HG03139 (cell line): Measurements from ENCODE around the gene TESK1.

Experiments
- ATAC-seq: cut with Tn5 transposase; IDR thresholded peaks from one replicate; pipeline ENCODE4 v1.9.1; 2021; ENCODE audit not compliant: unreplicated experiment

The TESK1 gene, protein sequence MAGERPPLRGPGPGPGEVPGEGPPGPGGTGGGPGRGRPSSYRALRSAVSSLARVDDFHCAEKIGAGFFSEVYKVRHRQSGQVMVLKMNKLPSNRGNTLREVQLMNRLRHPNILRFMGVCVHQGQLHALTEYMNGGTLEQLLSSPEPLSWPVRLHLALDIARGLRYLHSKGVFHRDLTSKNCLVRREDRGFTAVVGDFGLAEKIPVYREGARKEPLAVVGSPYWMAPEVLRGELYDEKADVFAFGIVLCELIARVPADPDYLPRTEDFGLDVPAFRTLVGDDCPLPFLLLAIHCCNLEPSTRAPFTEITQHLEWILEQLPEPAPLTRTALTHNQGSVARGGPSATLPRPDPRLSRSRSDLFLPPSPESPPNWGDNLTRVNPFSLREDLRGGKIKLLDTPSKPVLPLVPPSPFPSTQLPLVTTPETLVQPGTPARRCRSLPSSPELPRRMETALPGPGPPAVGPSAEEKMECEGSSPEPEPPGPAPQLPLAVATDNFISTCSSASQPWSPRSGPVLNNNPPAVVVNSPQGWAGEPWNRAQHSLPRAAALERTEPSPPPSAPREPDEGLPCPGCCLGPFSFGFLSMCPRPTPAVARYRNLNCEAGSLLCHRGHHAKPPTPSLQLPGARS

DNA sequence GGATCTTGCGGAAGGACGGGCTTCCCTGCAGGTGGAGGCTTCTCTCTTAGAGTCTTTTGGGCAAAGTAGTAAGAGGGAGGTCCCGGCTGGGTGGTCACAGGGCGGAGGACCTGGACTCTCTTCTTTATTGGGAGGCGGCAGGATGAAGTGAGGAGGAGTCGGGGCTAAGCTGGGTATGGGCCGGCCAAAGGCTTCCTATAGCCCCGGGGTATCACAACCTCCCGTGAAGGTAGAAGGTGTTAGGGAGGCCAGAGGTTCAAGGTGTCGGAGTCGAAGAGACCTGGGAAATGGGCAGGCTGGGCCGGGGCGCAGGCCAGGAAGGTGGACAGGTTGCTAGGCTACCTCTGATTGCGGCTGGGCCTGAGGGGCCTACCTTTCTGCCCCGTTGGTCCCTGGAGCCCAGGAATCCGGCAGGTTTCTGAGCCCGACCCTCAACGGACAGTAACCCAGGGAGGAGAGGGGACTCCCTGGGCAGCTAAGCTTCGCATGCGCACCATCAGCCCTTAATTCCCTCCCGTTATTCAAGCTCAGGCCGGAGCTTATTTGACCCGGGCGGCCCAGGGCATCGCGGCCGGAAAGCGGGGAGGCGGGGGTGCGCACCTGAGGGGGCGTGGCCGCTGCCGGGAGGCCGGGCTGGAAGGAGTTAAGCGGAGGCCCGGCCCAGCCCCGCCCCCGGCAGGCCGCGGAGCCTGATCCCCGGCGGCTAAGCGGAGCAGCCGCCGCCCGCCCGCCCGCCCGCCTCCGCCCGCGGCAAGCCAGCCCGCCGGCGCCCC is at the start of gene TESK1:
TESK1 (plus strand) TSS at position 685 of the 773 bp plus-strand sequence. CDS start 358 bp downstream, outside the sequence.
- peak; percentile 38 for ATAC-seq

DNA sequence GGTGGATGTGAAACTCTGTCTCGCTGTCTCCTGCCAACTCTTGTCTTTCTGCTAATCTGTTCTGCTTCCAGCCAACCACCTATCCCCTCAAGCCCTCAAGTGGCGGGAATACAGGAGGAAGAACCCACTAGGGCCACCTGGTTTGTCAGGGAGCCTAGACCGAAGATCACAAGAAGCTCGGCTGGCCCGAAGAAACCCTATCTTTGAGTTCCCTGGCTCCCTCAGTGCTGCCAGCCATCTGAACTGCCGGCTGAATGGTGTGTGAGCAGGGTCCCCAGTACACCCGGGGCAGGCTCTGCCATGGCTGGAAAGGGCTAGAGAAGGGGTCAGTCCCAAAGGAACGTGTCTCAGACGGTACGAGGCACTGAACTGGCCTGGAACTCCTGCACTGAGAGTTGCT is 49.2 kb upstream of the TESK1 start:
- no peak for ATAC-seq

DNA sequence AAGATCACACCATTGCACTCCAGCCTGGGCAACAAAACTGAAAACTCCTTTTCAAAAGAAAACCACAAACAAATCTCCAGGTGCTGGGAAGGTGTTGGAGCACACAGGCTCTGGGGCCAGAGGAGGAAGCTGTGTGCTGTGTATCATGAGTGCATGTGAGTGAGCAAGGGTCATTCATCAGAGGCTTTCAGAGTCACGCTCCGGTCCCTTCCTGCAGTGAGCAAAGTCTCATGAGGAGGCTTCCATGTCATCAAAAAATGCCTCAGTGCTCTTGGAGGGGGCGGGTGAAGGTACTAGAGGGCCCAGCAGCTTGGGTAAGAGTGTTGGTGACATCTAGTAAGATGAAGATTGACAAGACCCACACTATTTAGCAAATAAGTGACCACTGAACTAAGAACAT is 48.3 kb upstream of the TESK1 start:
- no peak for ATAC-seq

DNA sequence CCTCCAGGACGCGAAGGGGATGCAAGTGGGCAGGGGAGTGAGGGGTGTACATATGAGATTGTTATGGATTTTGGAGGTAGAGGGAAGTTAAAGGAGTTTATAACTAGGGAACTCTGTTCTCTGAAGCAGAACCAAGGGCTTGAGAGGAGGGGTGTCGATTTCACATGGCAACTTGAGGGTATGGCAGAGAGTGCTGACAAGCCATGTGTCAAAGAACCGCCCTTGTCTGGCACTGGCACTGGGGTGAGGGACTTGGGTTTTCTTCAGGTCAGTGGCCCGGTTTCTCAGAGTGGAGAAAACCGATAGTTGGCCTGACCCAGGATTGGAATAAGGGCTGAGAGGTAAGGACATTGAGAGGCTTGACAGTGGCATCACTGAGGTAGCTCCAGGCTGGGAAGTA is 47.7 kb upstream of the TESK1 start:
- no peak for ATAC-seq

DNA sequence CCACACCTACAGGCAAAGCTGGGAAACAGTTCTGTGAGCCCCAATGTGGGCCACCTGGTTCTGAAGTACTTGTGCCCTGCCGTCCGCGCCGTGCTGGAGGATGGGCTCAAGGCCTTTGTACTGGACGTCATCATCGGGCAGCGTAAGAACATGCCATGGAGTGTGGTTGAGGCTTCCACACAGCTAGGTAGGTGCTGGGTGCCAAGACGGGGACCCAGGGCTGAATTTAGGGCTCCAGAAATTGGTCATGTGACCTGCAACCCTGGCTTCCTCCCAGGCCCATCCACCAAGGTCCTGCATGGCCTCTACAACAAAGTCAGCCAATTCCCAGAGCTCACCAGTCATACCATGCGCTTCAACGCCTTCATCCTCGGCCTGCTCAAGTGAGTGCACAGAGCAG is 46.9 kb upstream of the TESK1 start:
- no peak for ATAC-seq

DNA sequence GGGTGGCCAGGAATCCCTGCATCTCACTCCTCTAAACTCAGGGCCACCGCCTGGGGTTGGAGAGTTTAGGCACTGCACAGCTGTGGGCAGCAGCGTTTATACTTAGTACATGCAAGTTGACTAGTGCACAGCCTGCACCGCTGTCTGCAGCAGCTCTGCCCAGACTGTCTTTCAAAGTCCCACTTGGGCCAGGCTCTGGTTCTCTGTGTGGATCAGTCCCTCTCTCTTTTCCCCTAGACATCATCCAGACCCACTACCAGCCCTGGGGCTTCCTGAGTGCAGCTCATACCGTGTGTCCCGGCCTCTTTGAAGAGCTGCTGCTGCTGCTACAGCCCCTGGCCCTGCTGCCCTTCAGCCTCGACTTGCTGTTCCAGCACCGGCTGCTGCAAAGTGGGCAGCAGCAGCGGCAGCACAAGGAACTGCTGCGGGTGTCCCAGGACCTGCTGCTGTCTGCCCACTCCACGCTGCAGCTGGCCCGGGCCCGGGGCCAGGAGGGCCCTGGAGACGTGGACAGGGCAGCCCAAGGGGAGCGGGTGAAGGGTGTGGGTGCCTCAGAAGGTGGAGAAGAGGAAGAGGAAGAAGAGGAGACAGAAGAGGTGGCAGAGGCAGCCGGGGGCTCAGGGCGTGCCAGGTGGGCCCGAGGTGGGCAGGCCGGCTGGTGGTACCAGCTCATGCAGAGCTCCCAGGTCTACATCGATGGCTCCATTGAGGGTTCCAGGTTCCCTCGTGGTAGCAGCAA is 45.1 kb upstream of the TESK1 start:
- ATAC-seq: no peak

DNA sequence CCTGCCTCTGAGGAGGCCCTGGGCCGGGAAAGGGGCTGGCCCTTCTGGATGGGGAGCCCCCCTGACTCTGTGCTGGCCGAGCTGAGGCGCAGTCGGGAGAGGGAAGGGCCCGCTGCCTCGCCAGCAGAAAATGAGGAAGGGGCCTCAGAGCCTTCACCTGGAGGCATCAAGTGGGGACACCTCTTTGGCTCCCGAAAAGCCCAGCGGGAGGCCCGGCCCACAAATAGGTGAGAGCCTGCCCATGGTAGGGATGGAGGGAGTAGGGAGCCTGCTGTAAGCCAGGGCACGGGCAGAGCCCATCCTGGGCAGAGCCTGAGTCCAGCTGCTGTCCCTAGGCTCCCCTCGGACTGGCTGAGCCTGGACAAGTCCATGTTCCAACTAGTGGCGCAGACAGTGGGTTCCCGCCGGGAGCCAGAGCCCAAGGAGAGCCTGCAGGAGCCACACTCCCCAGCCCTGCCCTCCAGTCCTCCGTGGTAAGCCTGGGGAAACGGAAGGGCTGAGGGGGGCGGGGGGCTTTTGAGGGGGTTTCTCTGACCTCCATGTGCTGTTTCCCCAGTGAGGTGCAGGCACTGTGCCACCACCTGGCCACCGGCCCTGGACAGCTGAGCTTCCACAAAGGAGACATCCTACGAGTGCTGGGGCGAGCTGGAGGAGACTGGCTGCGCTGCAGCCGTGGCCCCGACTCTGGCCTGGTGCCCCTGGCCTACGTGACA is 44.3 kb upstream of the TESK1 start:
- no peak for ATAC-seq

DNA sequence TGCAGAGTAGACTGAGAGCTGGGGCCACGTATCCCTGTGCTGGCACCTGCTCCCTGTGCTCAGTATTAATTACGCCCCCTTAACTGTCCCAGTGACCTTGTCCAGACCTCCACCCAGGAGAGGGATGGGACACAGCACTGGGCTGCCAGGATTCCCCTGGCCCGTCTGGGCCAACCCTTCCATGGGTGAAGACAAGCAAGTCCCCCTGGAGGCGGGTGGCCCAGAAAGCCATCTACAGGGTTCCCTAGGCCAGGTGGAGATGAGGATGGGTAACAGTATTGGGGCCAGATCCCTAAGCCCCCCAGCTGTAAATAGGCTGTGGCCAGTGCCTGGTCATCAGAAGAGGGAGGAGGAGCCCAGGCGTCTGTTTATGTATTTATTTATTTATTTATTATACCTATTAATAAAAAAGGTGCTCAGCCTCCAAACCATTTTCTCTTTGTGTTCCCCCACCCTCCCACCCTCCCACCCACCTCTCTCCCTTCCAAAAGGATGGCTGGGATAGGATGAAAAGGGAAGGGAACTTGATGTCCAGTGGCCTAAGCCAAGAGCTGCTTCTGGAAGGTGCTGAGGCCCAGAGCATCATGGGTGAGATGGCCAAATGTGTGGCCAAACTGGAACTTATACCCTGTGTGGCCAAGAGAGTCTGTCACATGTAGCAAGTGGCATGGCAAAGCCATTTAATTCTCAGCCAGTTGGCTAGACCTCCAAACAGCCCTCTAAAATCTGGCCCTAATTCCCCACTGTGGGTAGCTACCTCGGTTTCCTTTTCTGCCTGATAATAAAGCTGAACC is 43.4 kb upstream of the TESK1 start:
- ATAC-seq: no peak

DNA sequence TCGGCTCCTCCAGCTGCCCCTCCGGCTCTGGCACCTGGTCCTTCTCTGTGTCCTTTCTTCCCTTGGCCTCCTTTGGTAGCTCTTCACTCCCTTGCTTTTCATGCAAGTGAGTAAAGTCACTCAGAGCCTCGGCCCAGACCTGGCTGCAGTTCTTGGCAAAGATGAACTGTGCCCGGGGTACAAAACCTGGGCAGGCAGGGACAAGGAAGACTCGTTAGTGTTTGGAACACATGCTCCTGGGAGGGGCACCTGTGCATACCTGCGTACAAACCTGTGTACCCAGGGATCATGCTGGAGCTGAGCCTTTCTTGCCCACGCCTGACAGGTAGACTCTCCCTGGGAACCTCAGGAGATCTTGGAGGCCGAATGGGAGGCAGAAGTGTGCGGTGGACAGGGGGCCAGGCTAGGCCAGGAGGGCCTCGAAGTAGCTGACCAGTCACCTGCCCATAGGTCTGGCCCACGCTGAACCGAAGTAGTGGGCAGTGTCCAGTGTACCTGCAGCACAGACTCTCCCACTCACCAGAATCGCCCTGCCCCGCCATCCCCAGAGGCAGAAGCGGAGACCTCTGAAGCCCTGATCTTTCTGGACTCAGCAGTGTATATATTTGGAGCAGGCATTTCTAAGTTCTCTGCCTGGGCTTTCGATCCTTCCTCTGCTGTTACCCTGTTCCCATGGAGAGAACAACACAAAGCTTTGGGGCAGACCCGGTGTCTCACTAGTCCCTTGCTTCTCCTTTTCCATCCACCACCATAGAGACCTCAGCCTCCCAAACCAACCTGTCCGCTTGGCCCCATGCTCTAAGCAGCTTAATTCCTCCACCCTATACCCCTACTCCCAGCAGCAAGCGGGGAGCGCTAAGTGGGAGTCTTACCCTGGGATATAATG is 41.9 kb upstream of the TESK1 start:
- ATAC-seq: no peak

DNA sequence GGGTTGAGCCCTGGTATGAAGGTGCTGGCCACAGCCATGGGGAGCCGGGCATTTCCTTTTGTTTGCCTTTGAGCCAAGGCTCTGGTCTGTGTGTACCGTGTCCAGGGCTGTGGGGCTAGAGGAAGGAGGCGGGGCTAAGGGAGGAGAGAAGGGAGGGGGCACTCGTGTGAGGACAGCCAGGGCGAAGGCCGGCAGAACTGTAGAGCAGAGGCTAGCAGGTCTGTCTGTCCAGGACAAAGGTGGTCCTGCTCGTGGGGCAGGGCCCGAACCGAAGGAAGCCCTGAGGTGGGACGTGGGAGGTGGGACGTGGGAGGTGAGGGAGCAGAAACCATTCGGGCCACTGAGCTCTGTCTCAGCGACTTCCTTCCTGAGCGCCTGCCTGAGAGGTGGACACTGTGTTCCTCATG is 41.3 kb upstream of the TESK1 start:
- ATAC-seq: no peak

DNA sequence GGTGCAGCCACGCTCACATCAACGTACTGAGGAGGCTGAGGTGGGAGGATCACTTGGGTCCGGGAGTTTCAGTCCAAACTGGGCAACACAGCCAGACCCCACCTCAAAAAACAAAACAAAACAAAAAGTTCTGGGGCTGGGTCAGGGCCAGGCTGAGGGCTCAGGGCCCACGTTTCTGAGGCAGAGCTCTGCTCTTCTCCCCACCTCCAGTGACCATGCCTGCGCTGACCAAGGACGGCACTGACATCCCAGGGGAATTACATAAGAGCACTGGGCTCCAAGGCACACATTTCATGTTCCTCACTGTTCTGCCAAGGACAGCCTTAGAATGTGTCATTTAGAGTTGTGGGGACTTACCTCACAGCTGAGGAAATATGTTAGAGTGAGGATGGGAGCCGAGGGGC is 40.4 kb upstream of the TESK1 start:
- ATAC-seq: no peak

DNA sequence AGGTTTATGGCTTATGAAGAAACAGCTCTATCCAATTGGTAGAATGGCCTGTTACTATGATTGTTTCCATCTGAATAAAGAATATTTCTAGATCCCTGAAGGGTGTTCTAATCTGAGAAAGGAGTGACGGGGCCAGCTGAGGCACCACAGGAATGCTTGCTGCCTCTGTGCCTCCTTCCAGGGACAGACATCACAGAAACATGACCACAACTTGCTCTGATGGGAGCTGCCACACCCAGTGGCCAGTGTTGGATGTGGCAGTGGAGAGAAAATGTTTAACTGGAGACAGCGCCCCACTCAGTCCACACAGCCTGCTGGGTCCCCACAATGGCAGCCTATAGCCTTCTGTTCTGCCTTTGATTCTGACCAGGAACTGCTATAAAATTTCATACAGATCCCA is 38.6 kb upstream of the TESK1 start:
- ATAC-seq: no peak

DNA sequence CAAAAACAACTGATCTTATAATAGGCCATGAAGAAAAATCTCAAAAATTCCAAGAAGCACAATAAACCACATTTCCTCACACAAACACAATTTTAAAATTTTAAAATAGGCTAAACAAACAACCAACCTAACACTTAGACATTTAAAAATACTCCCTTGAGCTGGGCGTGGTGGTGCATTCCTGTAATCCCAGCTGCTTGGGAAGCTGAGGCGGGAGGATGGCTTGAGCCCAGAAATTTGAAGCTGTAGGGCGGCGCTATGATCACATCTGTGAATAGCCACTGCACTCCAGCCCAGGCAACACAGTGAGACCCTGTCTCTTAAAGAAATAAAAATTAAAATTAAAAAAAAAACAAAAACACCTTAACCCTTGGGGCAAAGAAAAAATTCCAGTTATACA is 36.9 kb upstream of the TESK1 start:
- ATAC-seq: no peak

DNA sequence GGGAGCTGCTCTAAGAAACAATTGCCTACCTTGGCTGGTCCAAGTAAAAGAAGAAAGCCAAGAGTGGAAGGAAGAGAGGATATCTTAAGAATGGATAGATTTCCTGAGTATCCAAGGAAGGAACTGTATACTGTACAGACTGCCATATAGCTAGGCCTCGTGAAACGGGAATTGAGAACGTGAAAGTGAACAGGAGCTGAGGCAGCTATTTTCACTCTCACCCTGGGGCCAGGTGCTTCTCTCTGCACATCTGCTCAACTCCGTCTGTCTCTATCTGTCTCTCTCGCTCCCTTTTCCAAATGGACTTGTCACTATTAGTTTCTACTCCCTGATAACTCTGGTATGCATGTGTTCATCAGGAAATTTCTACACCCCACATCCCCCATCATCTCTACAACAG is 35.9 kb upstream of the TESK1 start:
- no peak for ATAC-seq

DNA sequence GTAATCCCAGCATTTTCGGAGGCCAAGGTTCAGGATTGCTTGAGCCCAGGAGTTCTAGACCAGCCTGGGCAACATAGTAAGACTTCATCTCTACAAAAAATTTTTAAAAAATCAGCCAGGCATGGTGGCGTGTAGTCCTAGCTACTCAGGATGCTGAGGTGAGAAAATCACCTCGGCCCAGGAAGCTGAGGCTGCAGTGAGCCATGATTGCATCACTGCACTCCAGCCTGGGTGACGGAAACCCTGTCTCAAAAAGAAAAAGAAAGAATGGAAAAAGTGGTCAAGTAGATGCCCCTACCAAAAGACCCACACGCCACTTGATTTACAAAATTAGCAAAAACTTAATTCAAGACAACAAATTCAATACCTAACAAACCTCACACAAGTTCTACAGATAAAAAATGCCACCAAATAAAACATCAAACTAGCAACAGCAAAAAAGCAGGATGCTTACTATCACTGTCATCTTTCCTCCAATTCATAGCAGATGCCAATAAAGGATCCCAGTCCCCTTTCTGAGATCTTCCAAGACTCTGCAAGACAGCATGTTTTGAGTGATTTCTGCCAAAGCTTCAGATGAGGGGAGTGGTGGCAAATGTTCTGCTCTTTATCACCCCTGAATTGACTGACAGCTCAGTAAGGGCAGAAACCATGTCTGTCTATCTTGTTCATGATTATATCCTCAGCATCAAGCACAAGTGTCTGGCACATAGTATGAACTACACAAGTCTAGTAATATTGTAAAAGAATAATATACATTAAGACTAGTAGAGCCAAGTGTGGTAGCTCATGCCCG is 34.2 kb upstream of the TESK1 start:
- peak; percentile 53 for ATAC-seq

DNA sequence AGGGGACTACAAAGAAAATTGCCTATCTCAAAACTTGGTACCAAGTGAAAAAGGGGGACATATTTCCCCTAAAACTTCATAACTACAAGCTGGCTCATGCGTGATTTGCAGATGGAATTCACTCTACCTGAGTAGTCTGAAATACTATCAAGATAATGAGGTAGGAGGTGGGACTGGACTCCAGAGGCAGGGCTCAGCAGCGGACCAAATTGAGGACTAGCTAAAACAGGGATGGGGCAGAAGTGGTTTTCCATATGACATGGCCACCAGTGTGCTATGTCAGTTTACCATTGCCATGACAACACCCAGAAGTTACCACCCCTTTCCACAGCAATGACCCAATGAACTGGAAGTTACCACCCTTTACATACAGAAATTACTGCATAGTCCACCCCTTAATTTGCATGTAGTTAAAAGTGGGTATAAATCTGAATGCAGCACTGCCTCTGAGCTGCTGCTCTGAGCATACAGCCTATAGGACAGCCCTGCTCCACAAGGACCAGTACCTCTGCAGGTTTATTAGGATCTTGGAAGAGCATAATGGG is 30.4 kb upstream of the TESK1 start:
- no peak for ATAC-seq

DNA sequence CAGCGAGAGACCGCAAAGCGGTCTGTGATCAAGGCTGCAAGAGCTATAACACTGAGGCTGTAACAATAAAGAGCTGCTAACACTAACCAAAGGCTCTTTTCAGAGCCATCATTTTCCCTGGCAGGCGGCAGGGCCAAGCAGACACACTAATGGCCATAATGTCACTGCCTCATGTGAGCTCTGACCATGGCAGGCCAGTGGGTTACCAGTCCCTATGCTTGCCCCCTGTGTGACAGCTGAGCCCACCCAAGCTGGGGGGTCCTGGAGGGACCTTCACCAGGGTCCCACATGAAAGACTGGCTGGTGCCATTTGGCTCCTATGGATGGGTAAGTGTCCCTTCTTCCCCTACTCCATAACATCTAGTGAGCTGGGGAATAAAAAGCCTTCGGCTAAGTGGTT is 29.6 kb upstream of the TESK1 start:
- ATAC-seq: no peak

DNA sequence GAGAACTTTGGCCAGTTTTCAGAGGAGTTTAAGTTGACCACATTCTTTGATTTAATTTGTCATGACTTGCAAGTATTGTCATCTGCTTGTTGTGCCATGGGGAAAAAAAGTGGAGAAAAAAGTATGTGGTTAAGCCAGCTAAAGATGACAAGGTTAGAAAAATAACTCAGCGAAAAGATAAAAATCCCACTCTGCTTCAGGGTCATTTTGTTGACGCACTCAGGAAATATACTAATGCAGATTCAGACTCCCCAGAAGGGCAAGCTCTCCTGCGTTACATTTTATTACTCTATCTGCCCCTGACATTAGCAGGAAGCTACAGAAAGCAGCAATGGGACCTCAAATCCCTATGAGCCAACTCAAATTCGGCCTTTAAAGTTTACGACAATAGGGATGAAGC is 27.6 kb upstream of the TESK1 start:
- ATAC-seq: no peak
